Measurements from ENCODE around the gene KRT14. TPM values are rescaled to one million over a fixed set of nuclear protein-coding genes. Genes with fewer than 3 reads are reported as not detected.

Gene KRT14
- total RNA-seq, 1 experiment from 2014 or later, result not detected

DNA sequence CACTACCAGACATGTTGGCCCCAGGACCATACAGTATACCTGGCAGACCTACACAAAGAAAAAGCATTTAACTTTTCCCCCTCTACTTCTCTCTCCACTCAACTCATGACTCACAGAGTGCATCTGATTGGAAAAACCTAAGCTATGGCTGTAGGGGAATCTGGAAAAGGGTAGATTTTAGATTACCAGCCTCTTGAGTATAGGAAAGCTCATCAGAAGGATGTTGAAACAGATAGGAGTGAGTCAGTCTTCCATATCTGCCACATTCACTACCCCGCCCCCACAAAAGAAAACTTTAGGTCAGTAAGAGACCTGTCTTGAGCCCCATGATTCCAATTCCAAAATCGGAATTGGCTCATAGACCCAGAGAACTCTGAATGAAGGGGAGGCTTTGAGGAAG is 27.1 kb downstream of the KRT14 start:
- H3K4me2 ChIP-seq (ENCODE audit: insufficient read depth, insufficient read length, low read length), result no peak overlapping the region

More for the DNA sequence above, 27.1 kb downstream of the KRT14 start:
- H2AFZ ChIP-seq (ENCODE audit: low read length), result no peak overlapping the region
- no CpG with 5 or more reads among the region's 2 CpGs for WGBS (ENCODE audit: extremely low coverage, insufficient read length, low lambda C conversion rate)
- no peak overlapping the region for H3K4ac ChIP-seq (ENCODE audit: low read depth, low read length)
- Mint-ChIP-seq H3K9me3 (no peaks in the 10 kb centered on the region), H3K4me1 (peaks cover 6 to 10% of the 10 kb centered on the region in 2 experiments), H3K27me3 (ENCODE audit: low read depth) (peaks cover 11% of the 10 kb centered on the region), H3K27ac (no peak overlapping the region; a peak in 1 of 7 replicates), H3K36me3 (ENCODE audit: insufficient read depth in 1 of 3, low read depth in 3 of 3) (no peaks in the 10 kb centered on the region), H3K4me3 (no peak overlapping the region)
- H3K9me3 ChIP-seq (ENCODE audit: control insufficient read depth, low read depth, low read length), result no peaks in the 10 kb centered on the region
- no peak overlapping the region for H2BK120ac ChIP-seq (ENCODE audit: low read depth, low read length, poor library complexity, severe bottlenecking)
- H2BK15ac ChIP-seq (ENCODE audit: low read depth, low read length), result no peak overlapping the region
- no peak overlapping the region for H3K18ac ChIP-seq (ENCODE audit: insufficient read length, low read depth, low read length)
- no peaks in the 10 kb centered on the region for H3K4me1 ChIP-seq (ENCODE audit: insufficient read depth, low read length)
- no peak overlapping the region for H3T11ph ChIP-seq (ENCODE audit: low read length)
- H3K23me2 ChIP-seq (ENCODE audit: insufficient read length, low read depth, low read length, poor library complexity, severe bottlenecking), result no peaks in the 10 kb centered on the region
- H4K91ac ChIP-seq (ENCODE audit: insufficient read length, low read depth, low read length), result no peak overlapping the region
- H3K27me3 ChIP-seq (ENCODE audit: insufficient read depth, low read length), result no peaks in the 10 kb centered on the region
- H4K8ac ChIP-seq (replicated peaks; ENCODE audit: insufficient read length, low read depth, low read length), result no peak overlapping the region
- no peak overlapping the region for H2BK5ac ChIP-seq (ENCODE audit: insufficient read length, low read length)
- no peak overlapping the region for H3K56ac ChIP-seq (ENCODE audit: insufficient read length, low read depth, low read length)
- no peak overlapping the region for H2BK20ac ChIP-seq (ENCODE audit: low read depth, low read length, poor library complexity, severe bottlenecking)
- TF ChIP-seq CTCF (conservative IDR thresholded peaks at IDR 0.05), result no peak
- no peak overlapping the region for H3K23ac ChIP-seq (ENCODE audit: insufficient read length, low read depth, low read length)
- H3K14ac ChIP-seq (ENCODE audit: insufficient read depth, low read length), result no peak overlapping the region
- H3K79me2 ChIP-seq (ENCODE audit: insufficient read depth, low read length), result no peaks in the 10 kb centered on the region
- H4K5ac ChIP-seq (ENCODE audit: insufficient read length, low read depth, low read length), result no peak overlapping the region
- H2AK5ac ChIP-seq (ENCODE audit: insufficient read length, low read length), result no peak overlapping the region
- H3K9ac ChIP-seq (ENCODE audit: extremely low read depth, insufficient read length, low read length), result no peak overlapping the region
- H4K20me1 ChIP-seq (ENCODE audit: control insufficient read depth, insufficient read depth, insufficient read length), result no peaks in the 10 kb centered on the region
- no peak overlapping the region for H3K27ac ChIP-seq (ENCODE audit: insufficient read length, low read depth, low read length)
- no peak for DNase-seq
- H2BK12ac ChIP-seq (ENCODE audit: insufficient read length, low read depth, low read length), result no peak overlapping the region
- H3K79me1 ChIP-seq (ENCODE audit: insufficient read depth, low read depth, low read length, poor library complexity, severe bottlenecking), result no peaks in the 10 kb centered on the region

Measured in H9 (cell line).